K562 treated with DMSO at 1 percent for 4 hours (cell line): ENCODE results near the gene SDS. TPM values are rescaled to one million over a fixed set of nuclear protein-coding genes. Genes with fewer than 3 reads are reported as not detected.

Experiments
- total RNA-seq: library from RNA; unstranded; fragments of 300-600 nt; gene quantifications from 2 replicates; pipeline ENCODE4 v1.2.3, GENCODE V29; 2022; ENCODE audit not compliant: insufficient read depth

SDS gene
- total RNA-seq: 1.2 and 1.8 TPM in 2 replicates

GRCh38 chr12:113403435-113404415, at the start of gene SDS:
TSS of gene SDS (minus strand) at chr12:113403887. CDS start at chr12:113399708, 4,179 bp downstream.

GRCh38 chr12:113422030-113422885, 18.6 kb upstream of the SDS start, which contains the start of gene SDSL:
TSS of gene SDSL (plus strand) at chr12:113422380. CDS start at chr12:113427983, 5,603 bp downstream.

GRCh38 chr12:113358381-113359132, 45.1 kb downstream of the SDS start, which contains the start of gene PLBD2:
TSS of gene PLBD2 (plus strand) at chr12:113358587. CDS start at chr12:113358601, 14 bp downstream.

Other genes with a start within 250 kb of the SDS start
- gene DDX54, start 218.4 kb downstream of the SDS start, total RNA-seq: 70.7 and 79.5 TPM in 2 replicates
- gene RITA1, start 218.2 kb downstream of the SDS start, total RNA-seq: 27.0 and 29.0 TPM in 2 replicates
- 25.6 and 35.8 TPM in 2 replicates for gene TPCN1, start 182.4 kb downstream of the SDS start, total RNA-seq
- 27.0 and 35.2 TPM in 2 replicates for gene SLC8B1, start 68.8 kb downstream of the SDS start, total RNA-seq
- gene PLBD2, start 45.3 kb downstream of the SDS start, total RNA-seq: 41.4 and 43.2 TPM in 2 replicates
- 12.5 and 22.2 TPM in 2 replicates for gene SDSL, start 18.5 kb upstream of the SDS start, total RNA-seq
- 0.19 TPM in 1 of 2 replicates, not detected in the other for gene LHX5, start 68.0 kb upstream of the SDS start, total RNA-seq